K562 (cell line): Measurements from ENCODE around the gene TBCCD1. TPM values are rescaled to one million over a fixed set of nuclear protein-coding genes. Genes with fewer than 3 reads are reported as not detected.

ENCODE experiments used
- ATF1 ChIP-seq, 2 experiments: fragments of 450-650 bp in 1 of 2; IDR thresholded peaks; 2 replicates each; pipeline ENCODE4 v1.6.1; 2016; ENCODE audit warnings: missing compliant biosample characterization in 1 of 2, missing genetic modification characterization in 1 of 2
- BHLHE40 ChIP-seq: IDR thresholded peaks from 2 replicates; pipeline ENCODE4 v1.6.1; 2011; ENCODE audit warnings: low read length, improper control_type of control experiment
- CBFA2T3 ChIP-seq: fragments of 450-650 bp; IDR thresholded peaks from 2 replicates; pipeline ENCODE4 v1.6.1; 2017
- CBFB ChIP-seq: sonication (generic); formaldehyde crosslinking; IDR thresholded peaks from 2 replicates; pipeline ENCODE4 v1.4.0; 2020; ENCODE audit warnings: mild to moderate bottlenecking, missing genetic modification reagents
- CBX3 ChIP-seq, 2 experiments: IDR thresholded peaks; 1 replicate in 1 of 2; 2 replicates in 1 of 2; pipeline ENCODE4 v1.6.1; 2012; ENCODE audit warnings: inconsistent platforms in 2 of 2, low read length in 2 of 2, borderline replicate concordance in 1 of 2, control low read depth in 1 of 2
- ELF1 ChIP-seq: fragments of 200-800 bp; sonication (Bioruptor generic); IDR thresholded peaks from 2 replicates; pipeline ENCODE4 v1.6.1; 2016; ENCODE audit warnings: missing genetic modification characterization, missing compliant biosample characterization
- ETV1 ChIP-seq: fragments of 450-650 bp; conservative IDR thresholded peaks from 2 replicates; pipeline ENCODE4 v1.6.1; 2016; ENCODE audit warnings: missing genetic modification characterization, control low read depth, low read depth, missing compliant biosample characterization
- JUND ChIP-seq, 2 experiments: IDR thresholded peaks; 2 replicates in 1 of 2; 3 replicates in 1 of 2; pipeline ENCODE4 v1.6.1; 2011; ENCODE audit warnings: borderline replicate concordance in 2 of 2, low read depth in 2 of 2, low read length in 2 of 2, improper control_type of control experiment in 1 of 2, missing biosample characterization in 1 of 2, missing genetic modification characterization in 1 of 2, missing genetic modification reagents in 1 of 2
- LCOR ChIP-seq: sonication (generic); formaldehyde crosslinking; IDR thresholded peaks from 2 replicates; pipeline ENCODE4 v1.8.0; 2022; ENCODE audit warnings: mild to moderate bottlenecking, missing genetic modification reagents
- MEF2A ChIP-seq: IDR thresholded peaks from 2 replicates; pipeline ENCODE4 v1.6.1; 2011; ENCODE audit warnings: low read depth, mild to moderate bottlenecking, low read length, moderate library complexity; ENCODE audit not compliant: control insufficient read depth
- NBN ChIP-seq: fragments of 450-650 bp; IDR thresholded peaks from 2 replicates; pipeline ENCODE4 v1.6.1; 2016; ENCODE audit warnings: low read depth, mild to moderate bottlenecking
- PATZ1 ChIP-seq: fragments of 250-450 bp; sonication (Bioruptor Pico); IDR thresholded peaks from 2 replicates; pipeline ENCODE4 v1.5.0; 2020; ENCODE audit warnings: mild to moderate bottlenecking, borderline replicate concordance
- POLR2H ChIP-seq: IDR thresholded peaks from 2 replicates; pipeline ENCODE4 v1.6.1; 2016; ENCODE audit warnings: missing genetic modification characterization, low read depth, mild to moderate bottlenecking, control low read depth, missing compliant biosample characterization, moderate library complexity
- RBM39 ChIP-seq: fragments of 200-400 bp; formaldehyde crosslinking; optimal IDR thresholded peaks from 2 replicates; pipeline ENCODE3; 2018; ENCODE audit warnings: low read depth, low read length
- SMAD2 ChIP-seq: fragments of 150-350 bp; IDR thresholded peaks from 2 replicates; pipeline ENCODE4 v1.6.1; 2014; ENCODE audit warnings: low read depth, mild to moderate bottlenecking, low read length
- SP1 ChIP-seq: sonication (generic); formaldehyde crosslinking; IDR thresholded peaks from 2 replicates; pipeline ENCODE4 v1.8.1; 2022; ENCODE audit warnings: mild to moderate bottlenecking, missing genetic modification reagents
- SP2 ChIP-seq: IDR thresholded peaks from 2 replicates; pipeline ENCODE4 v1.6.1; 2011; ENCODE audit warnings: mild to moderate bottlenecking, low read depth, low read length, moderate library complexity; ENCODE audit not compliant: poor library complexity, severe bottlenecking; ENCODE audit errors: extremely low read depth
- SPI1 ChIP-seq: IDR thresholded peaks from 2 replicates; pipeline ENCODE4 v1.6.1; 2011; ENCODE audit warnings: low read depth, low read length, control low read depth, borderline replicate concordance
- SRSF1 ChIP-seq: fragments of 200-400 bp; formaldehyde crosslinking; IDR thresholded peaks from 2 replicates; pipeline ENCODE4 v1.6.1; 2017; ENCODE audit warnings: mild to moderate bottlenecking, low read depth, low read length, moderate library complexity
- SUPT5H ChIP-seq: fragments of 450-650 bp; IDR thresholded peaks from 2 replicates; pipeline ENCODE4 v1.6.1; 2016
- TAF9B ChIP-seq: fragments of 450-650 bp; IDR thresholded peaks from 2 replicates; pipeline ENCODE4 v1.6.1; 2018; ENCODE audit warnings: mild to moderate bottlenecking; ENCODE audit not compliant: partially characterized antibody
- TAL1 ChIP-seq: fragments of 450-650 bp; IDR thresholded peaks from 2 replicates; pipeline ENCODE4 v1.6.1; 2016; ENCODE audit warnings: mild to moderate bottlenecking
- ZNF124 ChIP-seq: sonication (generic); formaldehyde crosslinking; IDR thresholded peaks from 2 replicates; pipeline ENCODE4 v1.8.1; 2022; ENCODE audit warnings: missing genetic modification reagents
- ZNF431 ChIP-seq: sonication (generic); formaldehyde crosslinking; IDR thresholded peaks from 2 replicates; pipeline ENCODE4 v1.8.0; 2022; ENCODE audit warnings: mild to moderate bottlenecking, missing genetic modification reagents
- polyA plus RNA-seq, 8 experiments: library from polyadenylated mRNA; depleted of rRNA in 4 of 8; stranded (reverse) in 5 of 8; unstranded in 3 of 8; fragments of >200 nt; fragmentation: Nextera tagmentation in 2 of 8; fragmentation: Illumina TruSeq in 1 of 8; extraction: Ambion mirVana in 2 of 8; extraction: Trizol in 1 of 8; gene quantifications; 2 replicates each; pipeline versions ENCODE4 v1.2.1 to v1.2.3, GENCODE V29; 2011 to 2014; ENCODE audit warnings: inconsistent platforms in 1 of 8, missing spikeins in 1 of 8
- total RNA-seq, 7 experiments: library from RNA; depleted of rRNA in 6 of 7; stranded (reverse); fragments of >200 nt in 6 of 7; fragmentation: Illumina TruSeq in 2 of 7; extraction: Trizol in 2 of 7; gene quantifications; 2 replicates each; pipeline versions ENCODE4 v1.2.1 to v1.2.3, GENCODE V29; 2011 to 2021; ENCODE audit warnings: low replicate concordance in 1 of 7
- TF ChIP-seq, protein P1 (sequence below): conservative IDR thresholded peaks from 2 replicates; pipeline ENCODE4 v1.6.1; 2011; ENCODE audit warnings: low read depth, mild to moderate bottlenecking, low read length; ENCODE audit not compliant: control insufficient read depth
- TF ChIP-seq, protein P2 (sequence below): fragments of 250-450 bp; sonication (Bioruptor Pico); IDR thresholded peaks from 2 replicates; pipeline ENCODE4 v1.9.0; 2021; ENCODE audit warnings: mild to moderate bottlenecking

The TBCCD1 gene
- total and polyA plus RNA-seq, 9 of the 15 experiments (the other 6 are each of a cell fraction or from before 2014, with no cell fraction given), result 17.7 to 31.1 (median 21.2) TPM

DNA sequence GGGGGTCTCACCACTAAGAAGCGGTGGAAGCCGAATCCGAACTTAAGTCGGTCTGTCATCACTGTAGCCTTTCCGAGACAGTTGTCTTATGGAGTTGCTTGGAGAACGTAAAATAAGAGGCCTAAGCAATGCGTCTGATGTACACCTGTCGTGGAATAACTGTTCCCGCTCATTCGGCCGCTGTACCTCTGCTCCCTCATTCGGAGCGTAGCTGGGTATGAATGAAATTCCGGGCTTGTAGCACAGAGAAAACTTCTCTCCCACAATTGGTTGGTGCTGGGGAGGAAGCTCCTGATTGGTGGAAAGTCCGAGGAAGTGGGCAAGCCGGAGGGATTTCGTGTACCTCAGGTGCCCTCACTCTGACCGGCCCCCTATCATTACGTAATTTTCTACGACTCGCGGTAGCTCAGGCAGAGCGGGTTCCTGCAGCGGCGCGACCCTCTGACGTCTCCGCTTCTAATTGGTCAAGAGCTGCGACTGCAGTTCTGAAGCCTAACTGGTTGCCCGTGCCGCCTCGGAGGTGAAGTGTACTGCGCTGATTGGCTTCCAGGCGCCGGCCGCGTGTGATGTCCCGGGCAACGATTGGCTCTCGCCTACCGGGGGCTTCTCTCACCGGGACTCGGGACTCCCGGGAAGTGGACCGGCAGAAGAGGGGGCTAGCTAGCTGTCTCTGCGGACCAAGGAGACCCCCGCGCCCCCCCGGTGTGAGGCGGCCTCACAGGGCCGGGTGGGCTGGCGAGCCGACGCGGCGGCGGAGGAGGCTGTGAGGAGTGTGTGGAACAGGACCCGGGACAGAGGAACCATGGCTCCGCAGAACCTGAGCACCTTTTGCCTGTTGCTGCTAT lies 3.2 kb upstream of the TBCCD1 start, which contains the start of gene DNAJB11 (continued):
- TF ChIP-seq, protein P1, sequence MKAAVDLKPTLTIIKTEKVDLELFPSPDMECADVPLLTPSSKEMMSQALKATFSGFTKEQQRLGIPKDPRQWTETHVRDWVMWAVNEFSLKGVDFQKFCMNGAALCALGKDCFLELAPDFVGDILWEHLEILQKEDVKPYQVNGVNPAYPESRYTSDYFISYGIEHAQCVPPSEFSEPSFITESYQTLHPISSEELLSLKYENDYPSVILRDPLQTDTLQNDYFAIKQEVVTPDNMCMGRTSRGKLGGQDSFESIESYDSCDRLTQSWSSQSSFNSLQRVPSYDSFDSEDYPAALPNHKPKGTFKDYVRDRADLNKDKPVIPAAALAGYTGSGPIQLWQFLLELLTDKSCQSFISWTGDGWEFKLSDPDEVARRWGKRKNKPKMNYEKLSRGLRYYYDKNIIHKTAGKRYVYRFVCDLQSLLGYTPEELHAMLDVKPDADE, result peak; percentile 22; the same call in 1 of the 2 replicates
- TF ChIP-seq, protein P2, sequence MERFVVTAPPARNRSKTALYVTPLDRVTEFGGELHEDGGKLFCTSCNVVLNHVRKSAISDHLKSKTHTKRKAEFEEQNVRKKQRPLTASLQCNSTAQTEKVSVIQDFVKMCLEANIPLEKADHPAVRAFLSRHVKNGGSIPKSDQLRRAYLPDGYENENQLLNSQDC (CRISPR knock-in tag), result no peak
- TF ChIP-seq ATF1 (CRISPR knock-in tag; IDR thresholded peaks at IDR 0.05) (peak; percentile 80), ATF1 (tag; IDR thresholded peaks at IDR 0.05) (peak; percentile 99), ZNF431 (CRISPR knock-in tag) (peak; percentile 53; the same call in 1 of the 2 replicates), PATZ1 (CRISPR knock-in tag) (no peak), NBN (no peak), SMAD2 (no peak), CBFA2T3 (no peak), SP2 (peak; percentile 31), BHLHE40 (peak; percentile 72), ETV1 (tag) (peak; percentile 45; the same call in 1 of the 2 replicates), CBFB (CRISPR knock-in tag) (no peak), SRSF1 (no peak), ZNF124 (CRISPR knock-in tag) (no peak), SPI1 (peak; percentile 71), SUPT5H (peak; percentile 94), MEF2A (no peak), LCOR (CRISPR knock-in tag) (peak; percentile 72; the same call in 1 of the 2 replicates), ELF1 (tag) (peak; percentile 74), SP1 (CRISPR knock-in tag) (peak; percentile 70), POLR2H (peak; percentile 82), JUND (IDR thresholded peaks at IDR 0.05; ENCODE audit: borderline replicate concordance, low read depth, low read length) (peak; percentile 81), JUND (tag; IDR thresholded peaks at IDR 0.05; ENCODE audit: borderline replicate concordance, low read depth, low read length) (peak; percentile 63; the same call in 1 of the 3 replicates), TAL1 (no peak), CBX3 (IDR thresholded peaks at IDR 0.05; ENCODE audit: borderline replicate concordance in 1 of 2, low read length in 2 of 2) (peak in 1 of 2 experiments; percentile 71; a peak in 1 of 3 replicates), RBM39 (peak; percentile 47), TAF9B (peak; percentile 81)
